ENCODE data around the gene USP5. TPM values are rescaled to one million over a fixed set of nuclear protein-coding genes. Genes with fewer than 3 reads are reported as not detected.

USP5 gene
- polyA plus RNA-seq, 1 donor (not counting 4 experiments of a cell fraction or from before 2014, with no cell fraction given) = 58.3 TPM

- H3K4me1 ChIP-seq (ENCODE audit: control insufficient read depth, extremely low read depth, insufficient read depth, low read length) = no peaks in the 10 kb centered on the region
- H3K4me3 ChIP-seq (ENCODE audit: control insufficient read depth in 2 of 3, extremely low read depth in 1 of 3, insufficient read depth in 2 of 3, low read depth in 1 of 3, low read length in 3 of 3) = no peak within 1 kb of the TSS
- no peaks in the 10 kb centered on the region for H3K9me3 ChIP-seq (ENCODE audit: control insufficient read depth, low read depth, low read length)
- dilution Hi-C loops (cut with MboI; ENCODE audit: extremely low pct_ligation_motif_present, low sequenced_read_pairs) = no loop called here
- no peaks in the 10 kb centered on the region for H3K9me1 ChIP-seq (ENCODE audit: control insufficient read depth, extremely low read depth, insufficient read depth, low read length)
- TF ChIP-seq EZH2 (IDR thresholded peaks at IDR 0.05; ENCODE audit: low read length) (no peak), CTCF (optimal IDR thresholded peaks at IDR 0.05 in 1 of 3, IDR thresholded peaks at IDR 0.05 in 1 of 3, conservative IDR thresholded peaks at IDR 0.05 in 1 of 3; ENCODE audit: extremely low read depth in 1 of 3, insufficient read depth in 2 of 3, low read length in 3 of 3) (no peak)
- H2AFZ ChIP-seq (ENCODE audit: control insufficient read depth, low read length) = no peak within 1 kb of the TSS
- no peak for FAIRE-seq
- no peak within 1 kb of the TSS for H3K9ac ChIP-seq (ENCODE audit: control insufficient read depth, extremely low read depth, insufficient read depth, low read length)
- H3K79me2 ChIP-seq (ENCODE audit: control insufficient read depth, insufficient read depth, low read length) = no peaks in the 10 kb centered on the region
- H3K4me2 ChIP-seq (ENCODE audit: control insufficient read depth, extremely low read depth, insufficient read depth, low read depth, low read length) = no peak within 1 kb of the TSS
- peaks cover 2% of the 10 kb centered on the region for H4K20me1 ChIP-seq (ENCODE audit: control insufficient read depth, extremely low read depth, insufficient read depth, low read length)
- DNase-seq (ENCODE audit: low read depth, low spot score) = no peak
- peaks cover 0 to 4% of the 10 kb centered on the region in 2 experiments for H3K36me3 ChIP-seq (ENCODE audit: control insufficient read depth in 2 of 2, extremely low read depth in 1 of 2, insufficient read depth in 2 of 2, low read length in 2 of 2)
- H3K27me3 ChIP-seq (ENCODE audit: control insufficient read depth, extremely low read depth, insufficient read depth, low read length) = no peaks in the 10 kb centered on the region
- no peak within 1 kb of the TSS for H3K27ac ChIP-seq (ENCODE audit: control insufficient read depth, insufficient read depth, low read length)
Measured at GRCh38 chr12:6840761-6841515, 11.0 kb upstream of the USP5 start, which contains the start of gene GNB3. TSS of gene GNB3 (plus strand) at chr12:6840925. CDS start at chr12:6841288, 363 bp downstream.

- DNase-seq (ENCODE audit: low read depth, low spot score) (no peak), FAIRE-seq (no peak)
- no peaks in the 10 kb centered on the region for H3K79me2 ChIP-seq (ENCODE audit: control insufficient read depth, insufficient read depth, low read length)
- H3K27ac ChIP-seq (ENCODE audit: control insufficient read depth, insufficient read depth, low read length) = no peak overlapping the region
- peaks cover 2% of the 10 kb centered on the region for H4K20me1 ChIP-seq (ENCODE audit: control insufficient read depth, extremely low read depth, insufficient read depth, low read length)
- no peak overlapping the region for H3K9ac ChIP-seq (ENCODE audit: control insufficient read depth, extremely low read depth, insufficient read depth, low read length)
- no peak overlapping the region for H3K4me2 ChIP-seq (ENCODE audit: control insufficient read depth, extremely low read depth, insufficient read depth, low read depth, low read length)
- dilution Hi-C loops (cut with MboI; ENCODE audit: extremely low pct_ligation_motif_present, low sequenced_read_pairs) = no loop called here
- no peaks in the 10 kb centered on the region for H3K4me1 ChIP-seq (ENCODE audit: control insufficient read depth, extremely low read depth, insufficient read depth, low read length)
- peaks cover 6 to 7% of the 10 kb centered on the region in 2 experiments for H3K36me3 ChIP-seq (ENCODE audit: control insufficient read depth in 2 of 2, extremely low read depth in 1 of 2, insufficient read depth in 2 of 2, low read length in 2 of 2)
- no peaks in the 10 kb centered on the region for H3K27me3 ChIP-seq (ENCODE audit: control insufficient read depth, extremely low read depth, insufficient read depth, low read length)
- no peak overlapping the region for H3K4me3 ChIP-seq (ENCODE audit: control insufficient read depth in 2 of 3, extremely low read depth in 1 of 3, insufficient read depth in 2 of 3, low read depth in 1 of 3, low read length in 3 of 3)
- TF ChIP-seq EZH2 (IDR thresholded peaks at IDR 0.05; ENCODE audit: low read length) (no peak), CTCF (optimal IDR thresholded peaks at IDR 0.05 in 1 of 3, IDR thresholded peaks at IDR 0.05 in 1 of 3, conservative IDR thresholded peaks at IDR 0.05 in 1 of 3; ENCODE audit: extremely low read depth in 1 of 3, insufficient read depth in 2 of 3, low read length in 3 of 3) (no peak)
- no peaks in the 10 kb centered on the region for H3K9me3 ChIP-seq (ENCODE audit: control insufficient read depth, low read depth, low read length)
- H2AFZ ChIP-seq (ENCODE audit: control insufficient read depth, low read length) = no peak overlapping the region
- H3K9me1 ChIP-seq (ENCODE audit: control insufficient read depth, extremely low read depth, insufficient read depth, low read length) = no peaks in the 10 kb centered on the region
Measured at GRCh38 chr12:6842075-6842474, 9.9 kb upstream of the USP5 start.
